GM12878 (cell line): Measurements from ENCODE around the gene CHN2. TPM values are rescaled to one million over a fixed set of nuclear protein-coding genes. Genes with fewer than 3 reads are reported as not detected.

Experiments used
- ATAC-seq: fragments of 200-7000 bp; cut with Tn5 transposase; 3 replicates; pipeline ENCODE4 v1.9.1; 2020; ENCODE audit warnings: mild to moderate bottlenecking, moderate library complexity
- BruUV-seq: library from RNA; stranded (reverse); fragments of 400-500 nt; replicated peaks from 2 replicates; lab custom pipeline; 2021; lab: Mats Ljungman, UMichigan
- CTCF ChIA-PET: fragments of 300-600 bp; sonication (Branson Sonifier 250); formaldehyde crosslinking; extraction: SDS; loops from one replicate; lab custom pipeline; 2021; ENCODE audit warnings: inconsistent platforms; lab: Yijun Ruan, JAX
- POLR2A ChIA-PET: fragments of 350-600 bp; formaldehyde crosslinking; extraction: SDS; loops from one replicate; lab custom pipeline; 2021; ENCODE audit warnings: inconsistent platforms; lab: Charles Lee
- RAD21 ChIA-PET: fragments of 300-600 bp; sonication (Branson Sonifier 250); formaldehyde crosslinking; loops from one replicate; lab custom pipeline; 2023; ENCODE audit warnings: antibody characterized with exemption; ENCODE audit not compliant: unreplicated experiment; lab: Charles Lee
- SMC1A ChIA-PET: fragments of 300-600 bp; sonication (Branson Sonifier 250); formaldehyde crosslinking; loops from one replicate; lab custom pipeline; 2023; ENCODE audit not compliant: unreplicated experiment, uncharacterized antibody; lab: Charles Lee
- DNase-seq: peaks from one replicate; pipeline ENCODE4 v3.0.0-alpha.2; 2011; ENCODE audit warnings: low read depth, low spot score
- FAIRE-seq: peaks from 3 replicates; lab custom pipeline; 2011; peaks lifted over from hg19 to GRCh38; lab: Jason Lieb, UNC
- H2AFZ ChIP-seq: 2 replicates; pipeline ENCODE4 v1.6.0; 2011; ENCODE audit warnings: low read depth, low read length, control low read depth; ENCODE audit not compliant: control insufficient read depth
- H3K27ac ChIP-seq: 2 replicates; pipeline ENCODE4 v1.5.1; 2011; ENCODE audit warnings: control low read depth; ENCODE audit not compliant: control insufficient read depth, insufficient read depth
- H3K27me3 ChIP-seq, 2 experiments: replicated peaks in 1 of 2; 2 replicates each; pipeline versions ENCODE4 v1.6.0 to v1.6.1; 2011; ENCODE audit warnings: low read length in 1 of 2; ENCODE audit not compliant: control insufficient read depth in 2 of 2, insufficient read depth in 2 of 2
- H3K36me3 ChIP-seq, 2 experiments: 2 replicates each; pipeline ENCODE4 v1.5.1; 2011; ENCODE audit warnings: low read length in 1 of 2; ENCODE audit not compliant: control insufficient read depth in 2 of 2, insufficient read depth in 2 of 2
- H3K4me1 ChIP-seq: 2 replicates; pipeline ENCODE4 v1.6.1; 2011; ENCODE audit warnings: mild to moderate bottlenecking, low read length, moderate library complexity, mixed read lengths; ENCODE audit not compliant: control insufficient read depth, insufficient read depth
- H3K4me2 ChIP-seq: 2 replicates; pipeline ENCODE4 v1.6.0; 2011; ENCODE audit warnings: control low read depth; ENCODE audit not compliant: control insufficient read depth, insufficient read depth
- H3K4me3 ChIP-seq: fragments of 200-600 bp; sonication (generic); 2 replicates; pipeline ENCODE4 v1.5.1; 2016
- H3K79me2 ChIP-seq: 2 replicates; pipeline ENCODE4 v1.6.0; 2011; ENCODE audit warnings: low read length; ENCODE audit not compliant: control insufficient read depth, insufficient read depth
- H3K9ac ChIP-seq: 2 replicates; pipeline ENCODE4 v1.8.0; 2011; ENCODE audit warnings: low read length, control low read depth, mixed read lengths; ENCODE audit not compliant: control insufficient read depth, insufficient read depth
- H3K9me3 ChIP-seq: replicated peaks from 3 replicates; pipeline ENCODE4 v1.5.1; 2011; ENCODE audit warnings: mild to moderate bottlenecking, low read length; ENCODE audit not compliant: control insufficient read depth, insufficient read depth
- H4K20me1 ChIP-seq: 2 replicates; pipeline ENCODE4 v1.6.0; 2011; ENCODE audit not compliant: control insufficient read depth, insufficient read depth
- ATF3 ChIP-seq: IDR thresholded peaks from 2 replicates; pipeline ENCODE4 v1.6.1; 2011; ENCODE audit warnings: low read depth, mild to moderate bottlenecking, low read length, moderate library complexity, borderline replicate concordance; ENCODE audit errors: extremely low read depth
- CBFB ChIP-seq: IDR thresholded peaks from 2 replicates; pipeline ENCODE4 v1.6.1; 2016; ENCODE audit warnings: antibody characterized with exemption, low read depth
- CEBPZ ChIP-seq: fragments of 150-350 bp; IDR thresholded peaks from 2 replicates; pipeline ENCODE4 v1.6.1; 2016; ENCODE audit warnings: low read depth, low read length
- IKZF1 ChIP-seq: fragments of 450-650 bp; conservative IDR thresholded peaks from 2 replicates; pipeline ENCODE4 v1.6.1; 2017; ENCODE audit warnings: antibody characterized with exemption, mild to moderate bottlenecking
- MEF2B ChIP-seq: fragments of 450-650 bp; IDR thresholded peaks from 2 replicates; pipeline ENCODE4 v1.6.1; 2018; ENCODE audit warnings: mild to moderate bottlenecking, moderate library complexity; ENCODE audit not compliant: partially characterized antibody, poor library complexity, severe bottlenecking
- PML ChIP-seq: IDR thresholded peaks from 2 replicates; pipeline ENCODE4 v1.6.1; 2012; ENCODE audit warnings: low read length, inconsistent platforms
- RAD21 ChIP-seq: IDR thresholded peaks from 2 replicates; pipeline ENCODE4 v1.6.1; 2011; ENCODE audit warnings: mild to moderate bottlenecking, low read depth, low read length, moderate library complexity; ENCODE audit not compliant: insufficient read depth
- RB1 ChIP-seq: fragments of 450-650 bp; formaldehyde crosslinking; IDR thresholded peaks from 2 replicates; pipeline ENCODE4 v1.6.1; 2017; ENCODE audit warnings: mild to moderate bottlenecking, borderline replicate concordance
- SIX5 ChIP-seq: IDR thresholded peaks from 2 replicates; pipeline ENCODE4 v1.6.1; 2011; ENCODE audit warnings: mild to moderate bottlenecking, low read depth, low read length, moderate library complexity; ENCODE audit not compliant: severe bottlenecking
- SP1 ChIP-seq: IDR thresholded peaks from one replicate; pipeline ENCODE4 v1.6.1; 2011; ENCODE audit warnings: low read depth, low read length
- SUZ12 ChIP-seq: fragments of 200-600 bp; sonication (generic); IDR thresholded peaks from one replicate; pipeline ENCODE4 v1.6.1; 2018; ENCODE audit warnings: antibody characterized with exemption, mild to moderate bottlenecking; ENCODE audit not compliant: unreplicated experiment
- TARDBP ChIP-seq: IDR thresholded peaks from 2 replicates; pipeline ENCODE4 v1.6.1; 2016; ENCODE audit warnings: borderline replicate concordance
- TCF12 ChIP-seq: IDR thresholded peaks from 2 replicates; pipeline ENCODE4 v1.6.1; 2011; ENCODE audit warnings: low read depth, mild to moderate bottlenecking, low read length
- ZNF384 ChIP-seq: IDR thresholded peaks from 2 replicates; pipeline ENCODE4 v1.6.1; 2012; ENCODE audit warnings: low read depth, mild to moderate bottlenecking, low read length, improper control_type of control experiment, borderline replicate concordance
- whole genome bisulfite sequencing: methylation state at CpG from one replicate; pipeline ENCODE4 v1.1.6; 2016; ENCODE audit warnings: low lambda C conversion rate; ENCODE audit not compliant: insufficient replicate concordance, insufficient coverage; ENCODE audit errors: missing lambda C conversion rate; 5-methylcytosine and 5-hydroxymethylcytosine counted together
- in situ Hi-C: fragments of 300-500 bp; cut with MboI; formaldehyde crosslinking; loops from 9 replicates; pipeline ENCODE4 v1.14.3; 2018; ENCODE audit warnings: mixed read lengths
- intact Hi-C: fragments of 100-400 bp; cut with micrococcal nuclease; formaldehyde crosslinking; loops from one replicate; pipeline ENCODE4 v1.14.2; 2022; ENCODE audit not compliant: unreplicated experiment
- polyA plus RNA-seq, 11 experiments: library from polyadenylated mRNA; depleted of rRNA in 4 of 11; unstranded in 6 of 11; stranded (reverse) in 5 of 11; fragments of >200 nt; fragmentation: Nextera tagmentation in 4 of 11; fragmentation: Illumina TruSeq in 1 of 11; extraction: Ambion mirVana in 4 of 11; extraction: Trizol in 1 of 11; gene quantifications; 1 replicate in 1 of 11; 2 replicates in 10 of 11; pipeline versions ENCODE4 v1.2.1 to v1.2.3, GENCODE V29; 2011 to 2016; ENCODE audit warnings: inconsistent platforms in 2 of 11, missing spikeins in 2 of 11, low read depth in 1 of 11
- total RNA-seq, 4 experiments: library from RNA; depleted of rRNA in 3 of 4; stranded (reverse); fragments of >200 nt in 3 of 4; fragmentation: Illumina TruSeq in 1 of 4; extraction: Trizol in 1 of 4; gene quantifications; 2 replicates each; pipeline versions ENCODE4 v1.2.1 to v1.2.3, GENCODE V29; 2013 to 2021

Gene CHN2
- total and polyA plus RNA-seq, 10 of the 15 experiments (the other 5 are each of a cell fraction or from before 2014, with no cell fraction given): 0.11 to 3.8 (median 0.37) TPM; not detected in 2

GRCh38 chr7:29449569-29450260 is 255.1 kb downstream of the CHN2 start:
- no peak overlapping the region for H2AFZ ChIP-seq
- ChIA-PET POLR2A (no interaction called here), SMC1A (no interaction called here), RAD21 (no interaction called here), CTCF (no interaction called here)
- H3K9me3 ChIP-seq: no peaks in the 10 kb centered on the region
- TF ChIP-seq ATF3 (no peak), TCF12 (no peak), CBFB (no peak), CEBPZ (no peak), SIX5 (no peak), RAD21 (no peak), PML (no peak), ZNF384 (no peak), SP1 (no peak), SUZ12 (no peak), RB1 (no peak), IKZF1 (no peak), MEF2B (no peak), TARDBP (no peak)
- H3K4me1 ChIP-seq: no peaks in the 10 kb centered on the region
- no peak overlapping the region for H3K27ac ChIP-seq
- in situ Hi-C loops: no loop called here
- H3K27me3 ChIP-seq: no peaks in the 10 kb centered on the region
- WGBS: 0% methylated on average over 3 of the region's 3 CpGs
- H3K4me3 ChIP-seq: no peak overlapping the region
- no peaks in the 10 kb centered on the region for H3K79me2 ChIP-seq
- DNase-seq (no peak), FAIRE-seq (no peak), ATAC-seq (no peak)
- H3K36me3 ChIP-seq: no peaks in the 10 kb centered on the region
- no TSS peak for BruUV-seq
- intact Hi-C loops: no loop called here
- H3K4me2 ChIP-seq: no peak overlapping the region
- H4K20me1 ChIP-seq: no peaks in the 10 kb centered on the region
- no peak overlapping the region for H3K9ac ChIP-seq
